ENCODE data around the gene ELANE.
"Not testable (repeated sequence)": the region's sequence is repeated elsewhere in the genome, so short reads cannot be mapped to it uniquely, and the experiment has no call there.

The ELANE gene

DNA sequence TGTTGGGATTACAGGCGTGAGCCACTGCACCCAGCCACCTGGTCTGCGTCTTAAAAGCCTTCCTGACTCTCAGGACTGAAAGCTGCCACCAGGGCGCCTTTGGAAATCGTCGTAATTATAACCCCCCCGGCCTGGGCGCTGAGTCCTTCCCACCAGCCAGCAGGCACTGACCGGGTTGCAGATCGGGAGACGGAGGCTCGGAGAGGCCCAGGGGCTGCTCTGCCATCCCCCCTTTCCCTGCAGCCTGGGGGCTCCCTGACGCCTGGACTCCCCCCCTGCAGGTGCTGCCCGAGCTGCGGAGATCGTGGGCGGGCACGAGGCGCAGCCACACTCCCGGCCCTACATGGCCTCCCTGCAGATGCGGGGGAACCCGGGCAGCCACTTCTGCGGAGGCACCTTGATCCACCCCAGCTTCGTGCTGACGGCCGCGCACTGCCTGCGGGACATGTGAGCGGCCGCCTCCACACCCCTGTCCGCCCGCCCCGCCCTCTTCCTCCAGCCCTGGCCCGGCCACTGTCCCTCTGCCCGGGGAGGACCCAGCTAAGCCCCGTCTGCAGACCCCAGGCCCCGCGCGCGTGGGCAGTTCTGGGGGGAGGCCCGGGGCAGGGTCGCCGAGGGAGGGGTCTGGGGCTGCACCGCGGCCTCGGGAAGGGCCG, 8.8 kb upstream of the ELANE start:
- no peak for DNase-seq

GRCh38 chr19:843836-844545, 8.1 kb upstream of the ELANE start:
- no peak for DNase-seq

DNA sequence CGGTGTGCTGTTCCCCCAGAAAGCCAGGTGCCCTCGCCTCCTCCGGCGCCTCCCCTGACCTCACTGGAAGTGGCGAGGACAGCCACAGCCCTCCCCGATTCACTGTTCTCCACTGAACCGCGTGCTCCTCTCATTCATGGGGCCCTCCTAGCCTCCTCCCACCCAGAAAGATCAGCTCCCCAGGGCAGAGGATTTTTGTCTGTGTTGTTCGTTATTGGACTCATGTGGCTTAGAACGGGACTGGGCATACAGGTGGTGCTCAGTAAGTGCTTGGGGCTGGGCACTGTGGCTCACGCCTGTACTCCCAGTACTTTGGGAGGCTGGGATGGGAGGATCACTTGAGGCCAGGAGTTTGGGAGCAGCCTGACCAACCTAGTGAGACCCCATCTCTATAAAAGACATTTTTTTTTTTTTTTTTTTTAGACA, 7.5 kb upstream of the ELANE start:
- no peak for DNase-seq

DNA sequence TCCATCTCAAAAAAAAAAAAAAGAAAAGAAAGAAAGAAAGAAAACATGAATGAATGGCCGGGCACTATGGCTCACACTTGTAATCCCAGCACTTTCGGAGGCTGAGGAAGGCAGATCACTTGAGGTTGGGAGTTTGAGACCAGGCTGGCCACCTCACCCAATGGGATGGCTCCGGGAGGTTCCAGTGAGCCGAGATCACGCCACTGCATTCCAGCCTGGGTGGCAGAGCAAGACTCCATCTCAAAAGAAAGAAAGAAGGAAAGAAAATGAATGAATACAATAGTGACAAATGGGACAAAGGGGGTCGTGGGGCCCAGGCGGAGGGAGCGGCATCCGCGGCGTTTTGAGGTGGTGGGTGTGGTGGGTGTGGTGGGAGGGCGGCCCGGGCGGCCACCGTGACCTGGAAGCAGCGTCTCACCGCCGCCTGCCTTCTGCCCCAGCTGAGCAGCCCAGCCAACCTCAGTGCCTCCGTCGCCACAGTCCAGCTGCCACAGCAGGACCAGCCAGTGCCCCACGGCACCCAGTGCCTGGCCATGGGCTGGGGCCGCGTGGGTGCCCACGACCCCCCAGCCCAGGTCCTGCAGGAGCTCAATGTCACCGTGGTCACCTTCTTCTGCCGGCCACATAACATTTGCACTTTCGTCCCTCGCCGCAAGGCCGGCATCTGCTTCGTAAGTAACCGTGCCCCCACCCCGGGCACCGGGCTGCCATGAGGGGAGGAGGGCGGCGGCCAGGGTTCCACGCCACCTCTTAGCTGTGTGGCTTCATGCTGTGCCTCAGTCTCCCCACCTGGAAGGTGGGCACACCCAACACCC, 6.2 kb upstream of the ELANE start:
- no peak for DNase-seq

DNA sequence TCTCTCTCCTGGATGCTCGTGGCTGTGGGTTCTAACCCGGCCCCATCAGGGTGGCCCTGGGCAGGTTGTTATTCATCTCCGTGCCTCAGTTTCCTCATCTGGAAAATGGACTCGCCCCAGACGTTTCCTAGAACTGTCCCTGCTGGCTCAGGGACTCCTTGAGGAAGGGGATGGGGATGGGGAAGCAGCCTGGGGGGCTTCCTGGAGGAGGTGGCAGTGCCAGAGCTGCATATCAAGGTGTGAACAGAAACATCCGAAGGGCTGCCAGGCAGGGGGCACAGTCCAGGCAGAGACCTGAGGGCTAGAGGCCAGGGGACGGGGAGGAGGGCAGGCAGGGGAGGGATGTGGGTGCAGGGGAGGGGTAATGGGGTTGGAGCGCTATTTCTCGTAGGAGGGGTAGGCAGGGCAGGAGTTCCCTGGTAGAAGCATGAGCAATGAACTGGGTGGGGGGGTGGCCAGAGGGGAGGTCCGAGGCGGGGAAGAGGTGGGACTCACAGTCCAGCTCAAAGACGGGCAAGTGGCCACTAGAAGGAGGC, 3.6 kb upstream of the ELANE start:
- no peak for DNase-seq

- DNase-seq, result not testable (repeated sequence)
These were observed 2.9 kb upstream of the ELANE start for GRCh38 chr19:849195-849594.

DNA sequence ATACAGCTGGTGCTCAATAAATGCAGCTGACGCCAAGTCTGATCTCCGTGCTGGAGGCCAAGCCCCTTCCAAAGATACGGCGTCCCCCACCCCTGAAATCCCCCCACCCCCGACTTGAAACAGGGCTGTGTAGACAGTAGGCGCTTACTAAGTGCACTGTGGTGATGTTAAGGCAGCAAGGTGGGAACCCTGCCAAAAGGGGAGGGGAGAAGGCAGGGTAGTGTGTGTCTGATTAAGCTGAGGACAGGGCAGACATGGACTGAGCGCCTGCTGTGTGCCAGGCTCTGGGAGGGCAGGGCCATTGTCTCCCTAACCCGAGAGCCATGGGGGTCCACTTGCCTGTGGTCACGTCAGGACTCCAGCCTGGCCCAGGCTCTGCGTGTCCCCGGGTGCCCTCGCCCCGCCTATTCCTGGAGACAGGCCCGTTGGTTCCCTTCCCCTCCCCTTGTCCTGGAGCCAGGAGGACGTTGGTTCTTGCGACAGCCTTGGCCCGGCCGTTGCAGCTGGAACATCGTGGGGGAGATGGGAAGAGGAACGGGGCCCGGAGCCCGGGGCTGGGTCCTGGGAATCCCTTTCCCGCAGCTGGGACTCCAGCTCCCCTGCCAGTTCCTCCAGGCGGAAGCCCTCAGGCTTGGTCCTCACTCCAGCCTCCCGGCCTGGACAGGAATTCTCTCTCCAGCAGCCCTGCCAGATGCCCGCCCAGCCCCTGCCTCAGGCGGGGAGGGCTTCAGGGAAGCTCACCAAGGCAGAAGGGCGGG, 1.7 kb upstream of the ELANE start:
- DNase-seq, result peak; percentile 71

GRCh38 chr19:850979-851335, 1.1 kb upstream of the ELANE start:
- no peak for DNase-seq

DNA sequence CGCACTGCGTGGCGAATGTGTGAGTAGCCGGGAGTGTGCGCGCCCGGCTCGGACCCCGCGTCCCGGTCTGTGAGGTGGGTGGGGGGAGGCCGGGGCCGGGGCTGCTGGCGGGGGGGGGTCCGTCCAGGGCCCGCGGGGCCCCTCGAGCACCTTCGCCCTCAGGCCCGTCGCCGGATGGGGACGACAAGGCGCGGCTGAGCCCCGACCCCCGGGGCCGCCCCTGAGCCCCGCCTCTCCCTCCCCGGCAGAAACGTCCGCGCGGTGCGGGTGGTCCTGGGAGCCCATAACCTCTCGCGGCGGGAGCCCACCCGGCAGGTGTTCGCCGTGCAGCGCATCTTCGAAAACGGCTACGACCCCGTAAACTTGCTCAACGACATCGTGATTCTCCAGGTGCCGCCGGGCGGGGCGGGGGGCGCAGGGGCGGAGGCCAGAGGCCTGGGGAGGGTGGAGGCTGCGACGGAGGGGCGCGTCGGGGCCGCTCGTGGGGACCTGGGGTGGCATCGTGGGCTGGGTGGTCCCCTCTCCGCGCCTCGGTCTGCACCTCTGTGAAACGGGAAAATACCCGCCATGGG, 997 bp downstream of the ELANE start:
- no peak for DNase-seq

DNA sequence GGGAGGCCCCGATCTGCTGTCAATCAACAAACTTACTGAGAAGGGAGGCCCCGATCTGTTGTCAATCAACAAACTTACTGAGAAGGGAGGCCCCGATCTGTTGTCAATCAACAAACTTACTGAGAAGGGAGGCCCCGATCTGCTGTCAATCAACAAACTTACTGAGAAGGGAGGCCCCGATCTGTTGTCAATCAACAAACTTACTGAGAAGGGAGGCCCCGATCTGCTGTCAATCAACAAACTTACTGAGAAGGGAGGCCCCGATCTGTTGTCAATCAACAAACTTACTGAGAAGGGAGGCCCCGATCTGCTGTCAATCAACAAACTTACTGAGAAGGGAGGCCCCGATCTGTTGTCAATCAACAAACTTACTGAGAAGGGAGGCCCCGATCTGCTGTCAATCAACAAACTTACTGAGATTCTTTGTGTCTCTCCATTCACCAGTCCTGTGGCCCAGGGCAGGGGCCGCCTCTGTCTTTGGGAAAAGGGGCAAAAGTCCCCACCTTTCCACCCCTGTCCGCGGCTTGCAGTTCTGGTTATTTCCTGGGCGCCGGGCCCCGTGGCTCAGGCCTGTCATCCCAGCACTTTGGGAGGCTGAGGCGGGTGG, 1.6 kb downstream of the ELANE start:
- DNase-seq, result not testable (repeated sequence)

GRCh38 chr19:854549-854948, 2.4 kb downstream of the ELANE start:
- no peak for DNase-seq

DNA sequence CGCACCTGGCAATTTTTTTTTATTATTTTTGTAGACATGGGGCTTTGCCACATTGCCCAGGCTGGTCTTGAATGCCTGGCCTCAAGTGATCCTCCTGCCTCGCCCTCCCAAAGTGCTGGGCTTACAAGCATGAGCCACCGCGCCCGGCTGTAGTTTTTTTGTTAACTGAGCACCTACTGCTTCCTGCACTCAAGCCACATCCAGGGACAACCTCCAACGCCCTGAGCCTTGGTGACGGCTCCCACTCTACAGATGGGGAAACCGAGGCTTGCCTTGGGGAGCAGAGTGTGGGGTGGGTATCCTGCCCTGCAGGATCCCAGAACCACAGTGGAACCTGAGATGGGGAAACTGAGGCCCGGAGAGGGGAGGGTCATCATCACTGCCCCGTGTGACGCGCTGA, 3.0 kb downstream of the ELANE start:
- no peak for DNase-seq

DNA sequence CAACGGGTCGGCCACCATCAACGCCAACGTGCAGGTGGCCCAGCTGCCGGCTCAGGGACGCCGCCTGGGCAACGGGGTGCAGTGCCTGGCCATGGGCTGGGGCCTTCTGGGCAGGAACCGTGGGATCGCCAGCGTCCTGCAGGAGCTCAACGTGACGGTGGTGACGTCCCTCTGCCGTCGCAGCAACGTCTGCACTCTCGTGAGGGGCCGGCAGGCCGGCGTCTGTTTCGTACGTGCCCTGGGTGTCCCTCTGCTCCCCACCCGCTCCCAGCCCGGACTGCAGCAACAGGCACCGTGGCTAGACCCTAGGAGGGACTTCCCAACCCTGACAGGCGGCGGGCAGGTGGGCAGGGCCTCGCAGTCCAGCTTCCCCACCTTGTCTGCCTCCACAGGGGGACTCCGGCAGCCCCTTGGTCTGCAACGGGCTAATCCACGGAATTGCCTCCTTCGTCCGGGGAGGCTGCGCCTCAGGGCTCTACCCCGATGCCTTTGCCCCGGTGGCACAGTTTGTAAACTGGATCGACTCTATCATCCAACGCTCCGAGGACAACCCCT, 3.5 kb downstream of the ELANE start:
- DNase-seq, result no peak

- no peak for DNase-seq
These were observed 6.2 kb downstream of the ELANE start for GRCh38 chr19:858284-858683.

- DNase-seq, result no peak
These were observed 7.1 kb downstream of the ELANE start, which contains the start of gene CFD for GRCh38 chr19:858868-859843. CFD (plus strand) TSS chr19:859664; CDS start chr19:859690, 26 bp downstream.

DNA sequence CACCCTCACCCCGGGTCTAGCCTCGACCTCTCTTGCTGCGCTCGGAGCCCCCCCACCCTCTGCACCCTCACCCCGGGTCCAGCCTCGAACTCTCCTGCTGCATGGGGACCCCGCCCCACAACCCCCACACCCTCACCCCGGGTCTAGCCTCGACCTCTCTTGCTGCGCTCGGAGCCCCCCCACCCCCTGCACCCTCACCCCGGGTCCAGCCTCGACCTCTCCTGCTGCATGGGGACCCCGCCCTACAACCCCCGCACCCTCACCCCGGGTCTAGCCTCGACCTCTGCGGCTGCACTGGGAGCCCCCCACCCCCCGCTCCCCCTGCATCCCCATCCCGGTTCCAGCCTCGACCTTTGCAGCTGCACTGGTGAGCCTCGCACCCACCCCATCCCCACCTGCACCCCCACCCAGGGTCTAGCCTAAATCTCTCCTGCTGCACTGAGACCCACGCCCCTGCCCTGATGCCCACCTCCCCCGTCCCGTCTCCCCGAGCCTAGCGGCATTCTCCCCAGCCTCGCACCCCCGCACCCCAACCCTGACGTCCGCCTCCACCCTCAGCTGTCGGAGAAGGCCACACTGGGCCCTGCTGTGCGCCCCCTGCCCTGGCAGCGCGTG, 9.1 kb downstream of the ELANE start:
- no peak for DNase-seq

- peak; percentile 84 for DNase-seq
These were observed 9.9 kb downstream of the ELANE start for GRCh38 chr19:861756-862580.

- DNase-seq, result peak; percentile 83
These were observed 10.6 kb downstream of the ELANE start for GRCh38 chr19:862581-863314.
